ENCODE data around the gene AFF3.

GRCh38 chr2:99598441-99598840 is 543.9 kb downstream of the AFF3 start:
- peak in 2 of 3 experiments; percentile 37 to 53; a peak in 2 of 4 replicates for TF ChIP-seq CTCF (IDR thresholded peaks at IDR 0.05; ENCODE audit: control extremely low read depth in 1 of 3, insufficient read depth in 1 of 3, low read depth in 1 of 3, low read length in 3 of 3)
- TF ChIP-seq CHD1 (IDR thresholded peaks at IDR 0.05; ENCODE audit: low read depth, low read length): no peak
- no peak for TF ChIP-seq TBP (IDR thresholded peaks at IDR 0.05; ENCODE audit: low read depth, low read length)
- TF ChIP-seq NRF1 (IDR thresholded peaks at IDR 0.05; ENCODE audit: low read depth, low read length): no peak
